HG03159 (cell line): ENCODE measurements around the gene PIK3IP1.
"Not testable (repeated sequence)": the region's sequence is repeated elsewhere in the genome, so short reads cannot be mapped to it uniquely, and the experiment has no call there.

Experiments
- ATAC-seq: cut with Tn5 transposase; IDR thresholded peaks from one replicate; pipeline ENCODE4 v1.9.1; 2021; ENCODE audit warnings: mild to moderate bottlenecking, moderate library complexity; ENCODE audit not compliant: unreplicated experiment

Gene PIK3IP1, protein sequence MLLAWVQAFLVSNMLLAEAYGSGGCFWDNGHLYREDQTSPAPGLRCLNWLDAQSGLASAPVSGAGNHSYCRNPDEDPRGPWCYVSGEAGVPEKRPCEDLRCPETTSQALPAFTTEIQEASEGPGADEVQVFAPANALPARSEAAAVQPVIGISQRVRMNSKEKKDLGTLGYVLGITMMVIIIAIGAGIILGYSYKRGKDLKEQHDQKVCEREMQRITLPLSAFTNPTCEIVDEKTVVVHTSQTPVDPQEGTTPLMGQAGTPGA

DNA sequence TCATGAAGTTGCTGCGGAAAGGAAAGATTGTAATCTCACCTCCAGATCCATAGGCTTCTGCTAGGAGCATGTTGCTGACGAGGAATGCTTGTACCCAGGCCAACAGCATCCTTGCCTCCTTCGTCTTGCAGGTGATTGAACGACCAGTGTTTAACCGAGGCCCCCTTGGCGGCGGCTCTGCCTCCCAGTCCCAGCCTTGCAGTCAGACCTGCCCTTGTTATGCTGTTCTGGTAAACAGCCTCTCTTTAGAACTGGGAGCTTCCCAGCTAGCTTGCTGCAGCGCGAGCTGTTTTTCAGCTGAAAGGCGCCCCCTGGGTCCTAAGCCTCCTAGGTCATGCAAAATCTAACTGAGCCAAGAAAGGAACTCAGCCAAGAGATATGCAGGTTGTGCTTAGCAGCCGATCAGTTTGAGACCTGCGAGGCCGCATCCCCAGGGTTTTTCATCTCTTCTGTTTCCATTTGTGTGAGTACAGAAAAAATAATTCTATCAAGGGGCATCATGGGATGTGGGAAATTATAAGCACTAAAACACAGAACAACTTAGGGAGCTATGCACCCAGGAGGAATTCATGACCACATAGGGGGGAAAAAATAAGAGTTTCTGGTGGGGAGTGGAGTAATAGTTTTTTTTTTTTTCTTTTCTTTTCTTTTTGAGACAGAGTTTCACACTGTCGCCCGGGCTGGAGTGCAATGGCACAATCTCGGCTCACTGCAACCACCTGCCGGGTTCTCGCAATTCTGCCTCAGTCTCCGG lies at the start of gene PIK3IP1:
Gene PIK3IP1, minus strand, starts transcription at position 253 of the 754 bp plus-strand sequence. Its CDS starts 144 bp downstream, at position 109.
- ATAC-seq: no peak

DNA sequence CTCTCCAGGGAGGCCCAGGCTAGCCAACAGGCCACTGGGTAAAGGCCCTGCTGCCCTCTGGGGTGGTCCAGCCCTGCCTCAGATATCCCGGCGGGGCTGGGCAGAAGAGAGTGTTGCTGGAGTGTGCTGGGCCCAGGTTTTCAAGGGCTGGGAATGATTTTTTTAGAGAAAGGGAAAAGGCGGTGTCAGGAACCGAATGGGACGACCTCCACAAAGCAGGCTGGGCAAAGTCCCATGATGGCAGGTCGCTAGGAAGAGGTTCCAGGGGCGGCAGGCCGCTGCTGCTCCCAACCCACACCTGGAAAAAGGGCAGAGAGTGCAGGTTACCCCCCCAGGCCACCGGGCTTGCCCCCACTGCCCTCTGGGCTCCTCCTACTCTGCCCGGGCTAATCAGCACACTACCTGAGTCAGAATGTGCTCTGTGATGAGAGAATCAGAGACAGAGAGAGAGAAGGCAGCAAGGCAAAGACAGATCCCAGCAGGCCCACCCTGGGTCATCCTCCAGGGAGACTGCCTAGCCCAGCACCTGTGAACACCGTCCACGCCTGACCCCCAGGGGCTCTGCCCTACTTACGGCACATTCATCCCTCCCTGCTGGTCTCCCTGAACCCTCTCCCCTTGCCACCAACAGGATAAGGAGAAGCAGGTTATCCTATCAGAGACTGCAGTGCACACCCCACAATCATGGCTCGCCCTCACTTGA lies 49.2 kb upstream of the PIK3IP1 start:
- ATAC-seq: no peak

DNA sequence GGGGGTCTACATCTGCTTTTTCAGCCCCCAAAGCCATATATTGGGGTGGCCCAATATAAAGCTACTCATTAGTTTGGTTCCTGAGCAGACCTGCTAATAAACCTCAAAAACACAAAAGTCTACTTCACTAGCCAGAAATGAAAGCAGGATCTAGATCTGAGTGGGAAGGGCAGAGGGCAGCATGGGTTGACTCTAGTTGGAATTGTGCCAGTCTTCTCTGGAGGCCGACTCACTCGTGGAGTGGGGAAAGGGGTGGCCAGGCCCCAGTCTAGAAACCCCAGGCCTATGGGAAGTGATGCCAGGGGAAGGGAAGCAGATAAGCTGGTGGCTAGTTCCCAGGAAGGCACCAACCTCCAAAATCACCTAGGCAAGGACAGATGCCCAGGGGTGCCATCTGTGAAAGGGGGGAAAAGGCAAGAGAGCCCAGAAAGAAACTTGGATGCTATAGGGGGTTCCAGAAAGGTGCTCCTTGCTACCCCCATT lies 48.5 kb upstream of the PIK3IP1 start:
- ATAC-seq: no peak

DNA sequence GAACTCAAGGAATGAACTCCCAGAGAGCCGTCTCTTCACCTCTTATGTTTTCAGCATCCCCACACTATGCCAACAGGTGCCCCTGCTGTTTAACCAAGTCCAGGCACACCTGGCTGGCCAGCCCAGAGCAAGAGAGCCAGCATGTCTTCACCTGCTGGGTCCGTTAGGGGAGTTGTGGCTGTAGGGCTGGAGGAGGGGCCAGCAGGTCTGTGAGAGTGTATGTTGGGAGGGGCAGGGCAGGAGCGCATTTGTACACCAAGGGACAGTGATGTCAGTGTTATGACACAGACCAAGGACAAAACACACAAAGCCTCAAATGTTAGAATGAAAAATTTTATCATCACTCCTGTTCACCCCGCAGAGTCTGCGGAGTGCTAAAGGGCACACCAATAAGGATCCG lies 48.1 kb upstream of the PIK3IP1 start:
- ATAC-seq: no peak

DNA sequence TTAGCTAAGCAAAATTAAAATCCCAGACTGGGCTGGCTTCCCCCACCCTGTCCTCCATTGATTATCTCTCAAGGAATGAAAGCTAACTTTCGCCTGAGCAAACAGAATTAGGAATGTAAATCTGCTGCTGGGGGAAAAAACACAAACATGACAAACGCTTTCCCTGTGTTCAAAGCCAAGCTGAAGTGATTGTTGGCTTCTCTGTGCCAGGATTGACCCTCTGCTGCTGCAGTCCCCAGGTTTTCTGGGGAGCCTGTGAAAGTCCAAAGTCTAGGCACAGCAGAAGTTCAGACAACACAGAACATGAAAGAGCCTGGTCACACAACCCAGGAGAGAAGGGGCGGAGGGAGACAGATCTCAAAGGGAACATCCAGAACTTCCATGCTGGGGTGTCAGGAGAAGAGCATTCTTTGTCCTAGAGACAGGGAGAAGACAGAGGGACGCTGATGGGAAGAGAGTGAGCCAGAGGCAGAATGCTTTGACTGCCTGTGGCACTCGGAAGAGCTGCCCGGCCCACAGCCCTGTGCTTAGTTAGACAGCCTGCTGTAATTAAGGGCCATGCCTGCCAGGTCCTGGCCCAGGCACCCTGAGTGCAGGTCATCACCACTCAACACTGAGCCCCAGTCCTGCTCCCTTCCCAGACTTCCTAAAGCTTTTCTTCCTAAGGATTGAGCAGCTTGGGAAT lies 47.0 kb upstream of the PIK3IP1 start:
- ATAC-seq: no peak

DNA sequence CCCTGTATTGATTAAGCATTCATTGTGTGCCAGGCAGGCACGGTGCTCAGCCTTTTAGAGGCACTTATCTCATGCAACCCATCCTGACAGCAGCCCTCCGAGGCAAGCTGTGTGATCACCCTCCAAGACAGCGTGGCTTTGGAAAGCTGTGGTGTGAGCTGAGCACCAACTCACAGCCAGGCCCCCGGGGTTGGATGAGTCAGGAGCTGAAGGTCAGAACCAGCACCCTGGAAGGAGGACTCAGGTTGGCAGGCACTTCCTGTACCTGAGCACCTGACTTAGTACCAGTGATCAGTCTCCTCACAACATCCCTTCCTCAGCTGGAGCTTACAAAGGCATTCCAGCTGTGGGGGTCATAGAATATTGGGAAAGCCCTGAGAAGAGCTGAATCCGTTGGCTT lies 44.9 kb upstream of the PIK3IP1 start:
- ATAC-seq: no peak

DNA sequence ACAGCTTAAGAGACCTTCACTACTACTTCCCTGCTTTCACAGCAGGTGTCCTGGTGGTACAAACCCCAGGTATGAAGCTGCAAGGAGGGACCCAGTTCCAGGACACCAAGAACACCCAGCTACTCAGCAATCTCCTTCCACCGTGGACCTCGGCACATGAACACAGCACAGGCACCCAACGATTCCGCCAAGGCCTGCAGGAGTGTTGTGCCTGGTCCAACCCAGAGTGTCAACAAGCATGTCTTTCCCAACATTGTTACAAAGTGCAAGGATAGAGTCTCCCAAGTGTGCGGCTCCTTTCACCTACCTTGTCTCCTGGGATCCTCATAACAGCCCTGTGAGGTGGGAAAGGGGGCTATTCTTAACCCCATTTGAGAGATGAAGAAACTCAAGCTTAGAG lies 42.0 kb upstream of the PIK3IP1 start:
- no peak for ATAC-seq

DNA sequence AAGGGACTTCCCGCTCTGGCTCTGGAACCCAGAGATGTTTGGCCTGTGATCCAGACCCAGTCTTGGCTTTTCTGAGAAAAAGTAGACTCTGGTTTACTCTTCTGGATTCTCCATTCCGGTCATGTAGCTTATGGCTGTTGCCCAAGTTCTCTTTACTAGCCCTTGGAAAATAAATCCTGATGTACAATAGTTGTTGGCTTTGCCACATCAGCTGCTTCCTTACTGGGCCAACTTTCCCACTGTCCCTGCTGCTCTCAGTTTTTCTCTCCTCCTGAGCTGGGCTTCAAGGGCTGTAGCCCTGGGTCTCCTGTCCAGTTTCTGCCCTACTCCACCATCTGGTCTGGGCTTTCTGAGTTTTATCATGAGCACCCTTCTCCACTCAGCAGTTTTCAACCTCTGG lies 41.4 kb upstream of the PIK3IP1 start:
- ATAC-seq: no peak

DNA sequence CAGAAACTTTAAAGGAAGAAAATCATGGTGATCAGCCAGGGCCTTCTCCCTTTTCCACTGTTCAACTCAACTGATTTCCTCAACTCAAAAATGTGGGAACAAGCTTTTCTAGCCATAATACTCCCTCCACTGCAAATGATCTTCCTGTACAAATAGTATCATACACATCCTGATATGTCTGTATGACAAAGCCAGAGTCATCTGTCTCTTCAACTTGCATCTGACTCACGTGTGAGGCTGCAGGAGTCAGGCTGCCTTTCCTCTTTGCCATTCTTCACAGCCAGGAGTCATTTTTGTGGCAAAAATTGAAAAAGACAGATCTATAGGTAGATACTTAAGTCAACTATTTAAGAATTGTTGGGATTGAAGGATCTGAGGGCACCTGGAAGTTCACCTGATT lies 40.6 kb upstream of the PIK3IP1 start:
- ATAC-seq: no peak

DNA sequence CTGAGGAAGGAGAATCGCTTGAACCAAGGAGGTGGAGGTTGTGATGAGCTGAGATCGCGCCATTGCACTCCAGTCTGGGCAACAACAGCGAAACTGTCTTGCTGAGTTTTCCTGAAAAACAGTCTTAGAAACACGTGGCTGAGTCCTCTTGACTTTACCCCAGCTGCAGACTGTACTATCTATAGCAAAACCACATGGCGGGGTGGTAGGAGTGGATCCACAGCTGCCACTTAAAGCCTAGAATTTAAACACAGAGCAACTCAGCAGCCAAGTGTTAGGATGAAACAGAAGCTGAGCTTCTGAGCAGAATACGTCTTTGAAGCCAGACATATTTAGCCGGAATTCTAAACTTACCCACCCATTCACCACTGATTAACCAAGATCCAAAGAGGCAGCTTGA lies 39.7 kb upstream of the PIK3IP1 start:
- ATAC-seq: no peak

DNA sequence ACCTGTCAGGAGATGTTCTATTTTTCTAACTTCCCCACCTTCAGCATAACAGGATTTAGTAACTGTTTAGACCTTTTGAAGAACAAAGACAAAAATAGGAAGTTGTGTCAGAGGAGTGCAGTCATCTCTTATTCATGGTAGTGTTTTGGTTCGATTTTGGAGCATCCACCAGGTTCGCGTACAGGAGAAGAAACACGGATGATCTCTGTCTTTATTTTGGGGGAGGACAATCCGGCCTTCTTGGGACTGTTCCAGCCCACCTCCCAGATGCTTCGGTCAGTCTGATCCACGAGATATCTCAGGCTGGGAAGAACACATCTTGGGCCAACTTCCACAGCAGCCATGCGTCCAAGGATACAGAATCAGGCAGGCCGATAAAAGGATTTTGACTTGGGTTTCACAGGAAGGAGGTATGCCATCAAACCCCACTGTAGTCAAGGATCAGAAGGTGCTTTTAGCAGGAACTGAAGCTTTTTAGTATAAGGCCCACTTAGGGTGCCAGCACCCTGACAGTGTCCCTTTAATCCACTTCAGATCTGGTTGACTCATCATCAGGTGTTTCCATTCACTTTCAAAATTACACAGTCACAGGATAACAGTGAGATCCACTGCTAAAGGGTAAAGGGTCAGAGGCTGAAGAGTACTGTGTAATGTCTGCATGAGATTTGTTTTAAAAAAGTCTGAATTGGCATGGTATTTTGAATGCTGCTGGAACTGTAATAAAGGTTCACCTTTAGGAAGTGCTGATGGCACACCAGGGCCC lies 37.3 kb upstream of the PIK3IP1 start:
- ATAC-seq: no peak

DNA sequence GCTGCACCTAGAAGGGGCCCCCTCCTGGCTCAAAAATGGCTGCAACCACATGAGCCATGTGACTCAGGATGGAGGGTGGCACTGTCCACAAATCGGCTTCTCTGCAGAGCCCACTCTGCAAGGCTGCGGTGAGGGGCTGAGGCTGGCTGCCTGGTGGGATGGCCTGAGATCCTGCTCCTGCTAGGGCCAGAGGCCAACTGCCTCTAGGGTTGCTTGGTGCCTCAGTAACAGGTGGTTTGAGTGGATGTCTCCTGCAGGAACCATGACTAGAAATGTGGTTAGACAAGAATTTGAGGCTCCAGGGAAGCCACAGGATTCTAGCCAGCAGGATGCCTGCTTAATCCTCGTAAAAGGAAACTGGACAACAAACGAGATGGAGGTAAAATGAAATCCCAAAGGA lies 36.7 kb upstream of the PIK3IP1 start:
- no peak for ATAC-seq

DNA sequence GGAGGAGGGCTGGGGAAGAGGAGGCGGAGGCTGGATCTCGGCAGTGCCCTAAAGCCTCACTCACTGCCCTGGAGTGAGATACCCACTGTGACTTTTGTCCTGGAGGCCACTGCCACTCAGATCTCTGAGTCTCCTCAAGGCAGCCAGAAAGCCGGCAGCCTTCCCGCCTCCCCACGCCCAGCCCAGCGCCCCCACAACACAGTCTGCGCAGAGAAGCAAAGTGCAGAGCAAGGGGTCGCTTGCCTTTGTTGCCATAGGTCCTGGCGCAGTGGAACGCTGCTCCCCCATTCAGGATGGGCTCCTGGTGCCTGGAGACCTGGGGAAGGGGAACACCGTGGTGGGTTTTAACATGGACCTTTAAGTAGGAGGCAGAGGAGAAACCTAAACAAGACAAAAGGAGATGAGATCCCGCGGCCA lies 36.3 kb upstream of the PIK3IP1 start:
- no peak for ATAC-seq

DNA sequence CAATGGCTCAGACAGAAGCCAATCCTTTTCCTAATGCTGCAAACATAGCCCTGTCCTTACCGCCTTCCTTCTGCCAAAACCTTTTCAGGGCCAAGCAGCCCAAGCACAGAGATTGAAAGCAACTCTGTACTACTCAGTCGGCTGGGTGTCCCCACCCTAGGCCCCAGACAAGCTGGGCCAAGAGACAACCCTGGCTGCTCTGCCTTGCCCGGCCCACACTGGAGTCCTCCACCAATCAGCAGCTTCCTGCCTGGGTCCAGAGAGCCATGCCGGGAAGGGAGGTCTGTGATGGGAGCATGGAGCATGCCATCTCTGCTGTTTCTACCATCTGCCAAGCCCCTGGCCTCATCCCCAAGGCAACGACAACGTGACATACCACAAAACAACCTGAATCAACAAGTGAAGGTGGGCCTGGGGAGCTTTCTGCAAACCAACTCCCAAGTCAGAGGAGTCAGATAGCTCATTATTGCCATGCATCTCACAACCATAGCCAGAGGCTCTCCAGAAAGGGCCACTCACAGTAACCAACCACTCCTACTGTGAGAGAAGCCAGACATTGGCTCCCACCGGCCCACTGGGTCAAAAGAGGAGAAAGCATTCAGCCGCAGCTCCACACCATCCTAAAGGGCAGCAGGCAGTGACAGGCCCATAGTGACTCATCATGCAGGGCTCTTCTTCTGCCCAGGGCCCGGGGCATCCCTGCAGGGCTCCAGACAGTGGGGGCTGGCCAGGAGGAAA lies 35.7 kb upstream of the PIK3IP1 start:
- no peak for ATAC-seq

DNA sequence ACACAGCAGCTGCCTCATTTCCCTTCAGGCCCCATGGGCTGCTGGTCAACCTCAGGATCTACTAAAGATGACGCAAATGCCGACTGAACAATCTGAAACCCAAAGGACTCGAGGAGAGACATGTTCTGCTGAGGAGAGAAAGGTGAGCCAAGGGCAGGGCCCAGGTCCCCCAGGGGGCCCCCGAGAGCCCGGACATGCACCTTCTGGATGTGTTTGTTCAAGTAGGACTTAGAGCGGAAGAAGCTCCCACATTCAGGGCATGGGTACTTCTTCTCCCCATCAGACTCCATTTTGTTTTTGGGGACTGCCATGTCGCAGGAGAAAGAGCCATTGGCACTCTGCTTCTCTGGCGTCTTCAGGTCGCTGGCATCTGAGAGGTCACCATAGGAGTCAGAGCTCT lies 34.6 kb upstream of the PIK3IP1 start:
- no peak for ATAC-seq

DNA sequence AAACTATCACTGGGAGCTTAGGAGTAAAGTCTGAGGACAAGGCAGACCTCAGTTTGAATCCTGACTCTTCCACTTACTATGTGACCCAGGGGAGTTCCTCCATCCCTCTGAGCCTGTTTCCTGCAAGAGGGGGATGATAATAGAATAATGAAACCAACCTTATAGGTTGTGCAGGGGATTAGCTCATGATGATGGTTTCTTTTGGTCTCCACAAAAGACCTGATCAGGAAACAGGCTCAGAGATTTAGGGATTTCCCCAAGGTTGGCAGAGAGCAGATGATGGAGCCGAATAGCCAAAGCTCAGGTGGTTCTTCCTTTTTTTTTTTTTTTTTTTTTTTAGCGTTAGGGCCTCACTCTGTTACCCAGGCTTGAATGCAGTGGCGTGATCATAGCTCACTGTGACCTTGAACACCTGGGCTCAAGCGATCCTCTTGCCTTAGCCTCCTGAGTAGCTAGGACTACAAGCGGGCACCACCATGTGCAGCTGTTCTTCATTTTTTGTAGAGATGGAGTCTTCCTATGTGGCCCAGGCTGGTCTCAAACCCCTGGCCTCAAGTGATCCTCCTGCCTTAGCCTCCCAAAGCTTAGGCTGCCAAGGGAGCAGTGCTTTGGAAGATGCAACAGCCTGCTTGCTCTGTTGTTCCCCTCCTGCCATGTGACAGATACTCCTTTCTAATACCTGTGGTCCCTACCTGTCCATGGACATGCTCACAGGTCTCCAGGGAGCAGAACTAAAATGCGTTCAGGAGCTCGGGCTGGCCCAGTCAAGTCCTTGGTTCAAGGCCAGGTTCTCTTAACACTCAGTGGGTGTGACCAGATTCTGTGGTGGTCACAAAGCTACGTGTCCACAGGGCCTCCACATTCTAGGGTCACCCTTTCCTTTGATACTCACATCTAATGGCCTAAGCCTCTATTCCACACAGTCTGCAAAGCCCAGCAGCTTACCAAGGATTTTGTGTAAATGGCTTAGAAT lies 31.6 kb upstream of the PIK3IP1 start:
- no peak for ATAC-seq

DNA sequence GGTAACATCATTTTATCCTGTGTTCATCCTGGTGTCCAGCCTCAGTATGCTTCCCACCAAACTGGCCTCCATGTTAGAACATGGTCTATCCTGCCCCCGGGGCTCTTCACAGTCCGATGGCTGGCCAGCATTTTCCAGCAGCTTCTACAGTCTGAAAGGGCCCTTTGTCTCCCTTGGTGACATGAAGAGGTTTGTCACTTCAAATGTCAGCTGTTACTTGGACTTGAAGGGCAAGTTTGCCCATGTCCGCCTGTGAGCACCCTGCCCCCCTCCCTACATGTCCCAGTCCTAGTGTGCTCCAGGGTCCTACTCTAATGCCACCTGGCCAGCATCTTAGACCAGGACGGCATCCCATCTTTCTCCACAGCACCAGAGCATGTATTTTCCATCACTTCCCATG lies 29.1 kb upstream of the PIK3IP1 start:
- no peak for ATAC-seq

DNA sequence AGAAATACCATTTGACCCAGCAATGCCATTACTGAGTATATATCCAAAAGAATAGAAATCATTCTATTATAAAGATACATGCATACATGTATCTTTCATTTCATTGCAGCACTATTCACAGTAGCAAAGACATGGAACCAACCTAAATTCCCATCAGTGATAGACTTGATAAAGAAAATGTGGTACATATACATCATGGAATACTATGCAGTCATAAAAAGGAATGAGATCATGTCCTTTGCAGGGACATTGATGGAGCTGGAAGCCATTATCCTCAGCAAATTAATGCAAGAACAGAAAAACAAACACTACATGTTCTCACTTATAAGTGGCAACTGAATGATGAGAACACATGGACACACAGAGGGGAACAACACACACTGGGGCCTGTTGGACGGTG lies 21.9 kb upstream of the PIK3IP1 start:
- ATAC-seq: not testable (repeated sequence)
